Measurements from ENCODE around the gene RAB40B.

RAB40B gene

GRCh38 chr17:82657926-82658325, 40.6 kb downstream of the RAB40B start:
- no peak overlapping the region for H3K27ac ChIP-seq
- no peak for TF ChIP-seq CTCF (conservative IDR thresholded peaks at IDR 0.05)

DNA sequence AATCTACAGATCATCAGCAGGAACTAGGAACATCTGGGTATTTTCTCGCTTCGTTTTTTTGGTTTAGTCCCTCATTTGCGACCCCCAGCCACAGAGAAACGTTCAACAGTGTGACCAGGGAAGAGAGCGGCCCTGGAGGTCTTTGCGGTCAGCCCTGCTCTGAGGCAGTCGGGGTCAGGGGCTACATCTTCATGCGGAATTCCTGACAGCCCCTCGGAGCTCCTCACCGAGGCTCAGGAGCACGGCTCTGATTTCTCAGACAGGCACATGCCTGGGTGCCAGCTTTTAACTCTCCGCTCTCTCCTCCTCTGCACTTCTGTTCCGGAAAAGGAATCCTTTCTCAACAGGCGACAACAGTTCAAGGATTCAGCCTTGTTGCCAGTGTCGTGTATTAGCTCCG, 42.2 kb downstream of the RAB40B start:
- no peak for TF ChIP-seq CTCF (conservative IDR thresholded peaks at IDR 0.05)
- H3K27ac ChIP-seq: peak overlapping the region; percentile 82

GRCh38 chr17:82655523-82655922, 43.0 kb downstream of the RAB40B start:
- no peak for TF ChIP-seq CTCF (conservative IDR thresholded peaks at IDR 0.05)
- peak overlapping the region; percentile 82 for H3K27ac ChIP-seq

GRCh38 chr17:82655038-82655479, 43.4 kb downstream of the RAB40B start:
- peak overlapping the region; percentile 82 for H3K27ac ChIP-seq

DNA sequence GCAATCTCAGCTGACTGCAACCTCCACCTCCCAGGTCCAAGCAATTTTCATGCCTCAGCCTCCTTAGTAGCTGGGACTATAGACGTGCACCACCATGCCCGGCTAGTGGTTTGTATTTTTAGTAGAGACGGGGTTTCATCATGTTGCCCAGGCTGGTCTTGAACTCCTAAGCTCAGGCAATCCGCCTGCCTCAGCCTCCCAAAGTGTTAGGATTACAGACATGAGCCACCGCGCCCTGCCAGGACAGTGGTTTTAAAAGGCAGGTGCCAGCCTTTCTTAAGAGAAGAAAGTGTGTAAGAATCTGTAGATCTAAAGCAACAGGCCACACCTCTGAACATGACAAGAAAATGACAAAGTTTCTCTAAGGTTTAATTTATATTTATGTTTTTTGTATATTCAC, 43.9 kb downstream of the RAB40B start:
- H3K27ac ChIP-seq: peak overlapping the region; percentile 82

More at GRCh38 chr17:82655038-82655479, 43.4 kb downstream of the RAB40B start:
- no peak for TF ChIP-seq CTCF (conservative IDR thresholded peaks at IDR 0.05)

- TF ChIP-seq CTCF (conservative IDR thresholded peaks at IDR 0.05): no peak
- peak overlapping the region; percentile 82 for H3K27ac ChIP-seq
Measured at GRCh38 chr17:82653651-82654528, 44.6 kb downstream of the RAB40B start.

DNA sequence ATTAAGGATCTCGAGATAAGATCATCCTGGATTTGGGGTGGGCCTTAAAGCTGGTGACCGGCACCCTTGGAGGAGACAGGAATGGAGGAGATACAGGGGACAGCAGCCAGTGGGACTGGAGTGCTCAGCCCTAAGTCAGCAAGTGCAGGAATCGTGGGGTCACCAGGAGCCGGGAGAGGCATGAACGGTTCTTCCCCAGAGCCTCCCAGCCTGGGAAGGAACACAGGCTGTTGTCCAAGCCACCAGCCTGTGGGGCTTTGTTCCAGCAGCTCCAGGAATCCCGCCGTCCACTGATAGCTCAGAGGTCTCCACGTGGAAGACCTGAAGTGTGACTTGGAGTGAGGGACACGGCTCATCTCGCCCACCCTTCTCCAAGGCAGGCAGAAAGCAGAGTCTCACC, 47.8 kb downstream of the RAB40B start:
- TF ChIP-seq CTCF (conservative IDR thresholded peaks at IDR 0.05): no peak
- H3K27ac ChIP-seq: no peak overlapping the region
